HepG2 (cell line): ENCODE data around the gene ATP2C2.

Source experiments
- ATRX ChIP-seq: sonication (generic); formaldehyde crosslinking; IDR thresholded peaks from 2 replicates; pipeline ENCODE4 v1.4.0; 2020; ENCODE audit warnings: missing genetic modification reagents, borderline replicate concordance
- EZH2 ChIP-seq: conservative IDR thresholded peaks from 2 replicates; pipeline ENCODE4 v1.6.1; 2012; ENCODE audit warnings: mild to moderate bottlenecking, low read depth, low read length, moderate library complexity
- PHF8 ChIP-seq: sonication (generic); formaldehyde crosslinking; IDR thresholded peaks from 2 replicates; pipeline ENCODE4 v1.5.0; 2020; ENCODE audit warnings: missing genetic modification reagents
- POLR2AphosphoS5 ChIP-seq: IDR thresholded peaks from 2 replicates; pipeline ENCODE4 v1.6.1; 2012; ENCODE audit warnings: low read depth, low read length
- SOX5 ChIP-seq: IDR thresholded peaks from 2 replicates; pipeline ENCODE4 v1.6.1; 2016; ENCODE audit warnings: borderline replicate concordance
- ZNF460 ChIP-seq: sonication (generic); formaldehyde crosslinking; IDR thresholded peaks from 2 replicates; pipeline ENCODE4 v1.5.1; 2020; ENCODE audit warnings: missing genetic modification reagents, mild to moderate bottlenecking, borderline replicate concordance
- TF ChIP-seq, protein P1 (sequence below): sonication (generic); formaldehyde crosslinking; IDR thresholded peaks from 2 replicates; pipeline ENCODE4 v1.4.0; 2020; ENCODE audit warnings: mild to moderate bottlenecking, missing genetic modification reagents
- TF ChIP-seq, protein P2 (sequence below): sonication (generic); formaldehyde crosslinking; IDR thresholded peaks from 2 replicates; pipeline ENCODE4 v1.5.1; 2020; ENCODE audit warnings: mild to moderate bottlenecking, missing genetic modification reagents, moderate library complexity

DNA sequence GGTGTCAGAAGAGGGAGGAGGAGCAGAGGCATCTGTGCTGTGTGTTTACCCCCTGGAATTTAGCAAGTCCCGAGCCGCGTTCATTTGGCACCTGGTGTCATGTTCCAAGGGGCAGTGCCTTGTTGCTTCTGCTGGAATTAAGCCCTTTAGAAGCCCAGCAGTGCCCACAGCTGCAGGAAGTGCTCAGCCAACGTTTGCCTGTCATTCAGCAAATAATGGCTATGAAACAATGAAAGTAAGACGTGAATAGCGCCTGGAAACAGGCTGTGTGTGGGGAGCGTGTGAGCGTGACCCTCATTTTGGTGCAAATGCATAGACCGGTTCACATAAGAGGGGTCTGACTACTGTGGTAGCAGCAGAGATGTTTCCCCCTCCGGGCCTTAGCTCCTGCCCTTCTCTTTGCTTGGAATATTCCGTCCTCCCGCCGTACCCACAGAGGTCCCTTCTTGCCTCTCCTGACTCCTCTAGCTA, 5.8 kb upstream of the ATP2C2 start:
- TF ChIP-seq, protein P1, sequence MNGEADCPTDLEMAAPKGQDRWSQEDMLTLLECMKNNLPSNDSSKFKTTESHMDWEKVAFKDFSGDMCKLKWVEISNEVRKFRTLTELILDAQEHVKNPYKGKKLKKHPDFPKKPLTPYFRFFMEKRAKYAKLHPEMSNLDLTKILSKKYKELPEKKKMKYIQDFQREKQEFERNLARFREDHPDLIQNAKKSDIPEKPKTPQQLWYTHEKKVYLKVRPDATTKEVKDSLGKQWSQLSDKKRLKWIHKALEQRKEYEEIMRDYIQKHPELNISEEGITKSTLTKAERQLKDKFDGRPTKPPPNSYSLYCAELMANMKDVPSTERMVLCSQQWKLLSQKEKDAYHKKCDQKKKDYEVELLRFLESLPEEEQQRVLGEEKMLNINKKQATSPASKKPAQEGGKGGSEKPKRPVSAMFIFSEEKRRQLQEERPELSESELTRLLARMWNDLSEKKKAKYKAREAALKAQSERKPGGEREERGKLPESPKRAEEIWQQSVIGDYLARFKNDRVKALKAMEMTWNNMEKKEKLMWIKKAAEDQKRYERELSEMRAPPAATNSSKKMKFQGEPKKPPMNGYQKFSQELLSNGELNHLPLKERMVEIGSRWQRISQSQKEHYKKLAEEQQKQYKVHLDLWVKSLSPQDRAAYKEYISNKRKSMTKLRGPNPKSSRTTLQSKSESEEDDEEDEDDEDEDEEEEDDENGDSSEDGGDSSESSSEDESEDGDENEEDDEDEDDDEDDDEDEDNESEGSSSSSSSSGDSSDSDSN (CRISPR knock-in tag) = no peak
- TF ChIP-seq EZH2 (no peak), ATRX (CRISPR knock-in tag) (no peak), POLR2AphosphoS5 (no peak), SOX5 (CRISPR knock-in tag) (no peak), ZNF460 (CRISPR knock-in tag) (no peak), PHF8 (CRISPR knock-in tag) (no peak)
- TF ChIP-seq, protein P2, sequence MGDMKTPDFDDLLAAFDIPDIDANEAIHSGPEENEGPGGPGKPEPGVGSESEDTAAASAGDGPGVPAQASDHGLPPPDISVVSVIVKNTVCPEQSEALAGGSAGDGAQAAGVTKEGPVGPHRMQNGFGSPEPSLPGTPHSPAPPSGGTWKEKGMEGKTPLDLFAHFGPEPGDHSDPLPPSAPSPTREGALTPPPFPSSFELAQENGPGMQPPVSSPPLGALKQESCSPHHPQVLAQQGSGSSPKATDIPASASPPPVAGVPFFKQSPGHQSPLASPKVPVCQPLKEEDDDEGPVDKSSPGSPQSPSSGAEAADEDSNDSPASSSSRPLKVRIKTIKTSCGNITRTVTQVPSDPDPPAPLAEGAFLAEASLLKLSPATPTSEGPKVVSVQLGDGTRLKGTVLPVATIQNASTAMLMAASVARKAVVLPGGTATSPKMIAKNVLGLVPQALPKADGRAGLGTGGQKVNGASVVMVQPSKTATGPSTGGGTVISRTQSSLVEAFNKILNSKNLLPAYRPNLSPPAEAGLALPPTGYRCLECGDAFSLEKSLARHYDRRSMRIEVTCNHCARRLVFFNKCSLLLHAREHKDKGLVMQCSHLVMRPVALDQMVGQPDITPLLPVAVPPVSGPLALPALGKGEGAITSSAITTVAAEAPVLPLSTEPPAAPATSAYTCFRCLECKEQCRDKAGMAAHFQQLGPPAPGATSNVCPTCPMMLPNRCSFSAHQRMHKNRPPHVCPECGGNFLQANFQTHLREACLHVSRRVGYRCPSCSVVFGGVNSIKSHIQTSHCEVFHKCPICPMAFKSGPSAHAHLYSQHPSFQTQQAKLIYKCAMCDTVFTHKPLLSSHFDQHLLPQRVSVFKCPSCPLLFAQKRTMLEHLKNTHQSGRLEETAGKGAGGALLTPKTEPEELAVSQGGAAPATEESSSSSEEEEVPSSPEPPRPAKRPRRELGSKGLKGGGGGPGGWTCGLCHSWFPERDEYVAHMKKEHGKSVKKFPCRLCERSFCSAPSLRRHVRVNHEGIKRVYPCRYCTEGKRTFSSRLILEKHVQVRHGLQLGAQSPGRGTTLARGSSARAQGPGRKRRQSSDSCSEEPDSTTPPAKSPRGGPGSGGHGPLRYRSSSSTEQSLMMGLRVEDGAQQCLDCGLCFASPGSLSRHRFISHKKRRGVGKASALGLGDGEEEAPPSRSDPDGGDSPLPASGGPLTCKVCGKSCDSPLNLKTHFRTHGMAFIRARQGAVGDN (CRISPR knock-in tag) = no peak
